ENCODE results near the gene PAX7.

GRCh38 chr1:18670868-18671225 lies 40.2 kb downstream of the PAX7 start:
- TF ChIP-seq, protein P1, sequence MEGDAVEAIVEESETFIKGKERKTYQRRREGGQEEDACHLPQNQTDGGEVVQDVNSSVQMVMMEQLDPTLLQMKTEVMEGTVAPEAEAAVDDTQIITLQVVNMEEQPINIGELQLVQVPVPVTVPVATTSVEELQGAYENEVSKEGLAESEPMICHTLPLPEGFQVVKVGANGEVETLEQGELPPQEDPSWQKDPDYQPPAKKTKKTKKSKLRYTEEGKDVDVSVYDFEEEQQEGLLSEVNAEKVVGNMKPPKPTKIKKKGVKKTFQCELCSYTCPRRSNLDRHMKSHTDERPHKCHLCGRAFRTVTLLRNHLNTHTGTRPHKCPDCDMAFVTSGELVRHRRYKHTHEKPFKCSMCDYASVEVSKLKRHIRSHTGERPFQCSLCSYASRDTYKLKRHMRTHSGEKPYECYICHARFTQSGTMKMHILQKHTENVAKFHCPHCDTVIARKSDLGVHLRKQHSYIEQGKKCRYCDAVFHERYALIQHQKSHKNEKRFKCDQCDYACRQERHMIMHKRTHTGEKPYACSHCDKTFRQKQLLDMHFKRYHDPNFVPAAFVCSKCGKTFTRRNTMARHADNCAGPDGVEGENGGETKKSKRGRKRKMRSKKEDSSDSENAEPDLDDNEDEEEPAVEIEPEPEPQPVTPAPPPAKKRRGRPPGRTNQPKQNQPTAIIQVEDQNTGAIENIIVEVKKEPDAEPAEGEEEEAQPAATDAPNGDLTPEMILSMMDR (IDR thresholded peaks at IDR 0.05; ENCODE audit: extremely low read depth in 1 of 2, insufficient read depth in 1 of 2, low read depth in 1 of 2, low read length in 2 of 2): no peak
- TF ChIP-seq MYC (IDR thresholded peaks at IDR 0.05; ENCODE audit: low read depth, low read length): no peak
- no peak for TF ChIP-seq JUN (IDR thresholded peaks at IDR 0.05; ENCODE audit: borderline replicate concordance, insufficient read depth, insufficient read length, low read depth)
- no peak for TF ChIP-seq POLR2A (IDR thresholded peaks at IDR 0.05; ENCODE audit: low read depth, low read length)
